ENCODE measurements around the gene MACROD2. TPM values are rescaled to one million over a fixed set of nuclear protein-coding genes. Genes with fewer than 3 reads are reported as not detected.

MACROD2 gene
- total and polyA plus RNA-seq, 2 of the 4 experiments (the other 2 are of a cell fraction) = not detected

GRCh38 chr20:14033310-14033709, 38.0 kb downstream of the MACROD2 start:
- CTCF ChIA-PET = no interaction called here

More at GRCh38 chr20:14033310-14033709, 38.0 kb downstream of the MACROD2 start:
- Histone ChIP-seq H3K18ac (ENCODE audit: low read depth, low read length) (no peak overlapping the region), H2AK9ac (replicated peaks; ENCODE audit: low read depth, low read length, poor library complexity) (no peak overlapping the region), H2BK5ac (ENCODE audit: low read depth, low read length, poor library complexity, severe bottlenecking) (no peak overlapping the region), H3K9ac (ENCODE audit: low read depth, low read length) (no peak overlapping the region), H3K4me3 (ENCODE audit: insufficient read depth, low read depth, low read length) (no peak overlapping the region), H2BK120ac (ENCODE audit: low read depth, low read length) (no peak overlapping the region), H3K14ac (replicated peaks; ENCODE audit: low read depth, low read length) (no peak overlapping the region), H4K20me1 (ENCODE audit: insufficient read depth, low read length) (no peaks in the 10 kb centered on the region), H3K4ac (ENCODE audit: low read depth, low read length) (no peak overlapping the region), H4K5ac (ENCODE audit: low read depth, low read length) (no peak overlapping the region), H3K56ac (ENCODE audit: extremely low read depth, insufficient read depth, low read length) (no peak overlapping the region), H4K91ac (ENCODE audit: insufficient read depth, low read depth, low read length) (no peak overlapping the region), H3K27me3 (ENCODE audit: control insufficient read depth, insufficient read depth, low read length) (no peaks in the 10 kb centered on the region), H2BK15ac (ENCODE audit: low read depth, low read length) (no peak overlapping the region), H2AFZ (replicated peaks; ENCODE audit: low read length, poor library complexity) (no peak overlapping the region), H3K79me1 (ENCODE audit: low read depth in 1 of 2, low read length in 2 of 2) (no peaks in the 10 kb centered on the region), H3K9me1 (ENCODE audit: insufficient read depth, low read length) (no peaks in the 10 kb centered on the region), H2AK5ac (ENCODE audit: low read depth, low read length) (no peak overlapping the region), H3K27ac (ENCODE audit: insufficient read depth, low read length) (no peak overlapping the region), H3K23ac (ENCODE audit: low read depth, low read length) (no peak overlapping the region), H3K4me2 (ENCODE audit: low read depth, low read length) (no peak overlapping the region), H3K36me3 (ENCODE audit: control insufficient read depth, insufficient read depth, low read length) (no peaks in the 10 kb centered on the region), H3K4me1 (ENCODE audit: control insufficient read depth, insufficient read depth, low read length) (no peaks in the 10 kb centered on the region), H3K9me3 (ENCODE audit: control insufficient read depth, insufficient read depth, low read length) (peaks cover 7% of the 10 kb centered on the region; the same call in 1 of the 2 replicates), H4K8ac (ENCODE audit: low read depth in 2 of 2, low read length in 2 of 2) (no peak overlapping the region), H2BK20ac (ENCODE audit: low read depth, low read length) (no peak overlapping the region)
- POLR2A ChIA-PET (ENCODE audit: unreplicated experiment) = no interaction called here
- no TSS peak for BruUV-seq (replicated peaks)
- no peak for TF ChIP-seq MAZ (IDR thresholded peaks at IDR 0.05; ENCODE audit: borderline replicate concordance, low read depth, low read length)
- TF ChIP-seq USF2 (IDR thresholded peaks at IDR 0.05; ENCODE audit: low read depth, low read length) = no peak
- TF ChIP-seq RAD21 (IDR thresholded peaks at IDR 0.05; ENCODE audit: low read length) = no peak
- no peak for TF ChIP-seq MAFK (IDR thresholded peaks at IDR 0.05; ENCODE audit: low read depth, low read length)
- TF ChIP-seq BHLHE40 (IDR thresholded peaks at IDR 0.05; ENCODE audit: low read depth, low read length) = no peak
- ATAC-seq (ENCODE audit: low read depth) = no peak
- intact Hi-C loops (cut with micrococcal nuclease) (no loop called here), dilution Hi-C loops (cut with HindIII; ENCODE audit: low sequenced_read_pairs, unreplicated experiment) (no loop called here), in situ Hi-C loops (cut with MboI; ENCODE audit: low sequenced_read_pairs) (no loop called here)
- WGBS, 2 experiments (ENCODE audit: extremely low coverage in 2 of 2, insufficient read length in 1 of 2) = no CpG with 5 or more reads among the region's 1 CpG
- DNase-seq = no peak

All from IMR-90 (cell line).